Measurements from ENCODE around the gene TFF1. TPM values are rescaled to one million over a fixed set of nuclear protein-coding genes. Genes with fewer than 3 reads are reported as not detected.
A peak's percentile ranks its signal among the peaks of the same experiment; 100 is the strongest.

The TFF1 gene
- polyA plus RNA-seq, 4 donors: 0.57 TPM; not detected in 3

GRCh38 chr21:42321231-42321630 lies 45.1 kb downstream of the TFF1 start:
- no peak for DNase-seq (ENCODE audit: low read depth in 4 of 4, low spot score in 2 of 4)

GRCh38 chr21:42320791-42321190 lies 45.5 kb downstream of the TFF1 start:
- no peak for DNase-seq (ENCODE audit: low read depth in 4 of 4, low spot score in 2 of 4)

- DNase-seq (ENCODE audit: low read depth in 4 of 4, low spot score in 2 of 4): no peak
Measured at GRCh38 chr21:42319851-42320572, 46.3 kb downstream of the TFF1 start.

GRCh38 chr21:42319376-42319775 lies 47.0 kb downstream of the TFF1 start:
- DNase-seq (ENCODE audit: low read depth in 4 of 4, low spot score in 2 of 4): no peak

- no peak for DNase-seq (ENCODE audit: low read depth in 4 of 4, low spot score in 2 of 4)
Measured at GRCh38 chr21:42317826-42318746, 48.2 kb downstream of the TFF1 start.

GRCh38 chr21:42317341-42317741 lies 49.0 kb downstream of the TFF1 start:
- DNase-seq (ENCODE audit: low read depth in 4 of 4, low spot score in 2 of 4): no peak

GRCh38 chr21:42316891-42317290 lies 49.4 kb downstream of the TFF1 start:
- no peak for DNase-seq (ENCODE audit: low read depth in 4 of 4, low spot score in 2 of 4)

GRCh38 chr21:42315296-42315891 lies 50.9 kb downstream of the TFF1 start, which contains the start of gene TFF3:
TFF3 (minus strand) TSS chr21:42315409; CDS start chr21:42315374, 35 bp downstream.
- peak in 2 of 4 donors; percentile 46 to 61 for DNase-seq (ENCODE audit: low read depth in 4 of 4, low spot score in 2 of 4)

GRCh38 chr21:42314616-42315295 lies 51.6 kb downstream of the TFF1 start:
- DNase-seq (ENCODE audit: low read depth in 4 of 4, low spot score in 2 of 4): no peak

- DNase-seq (ENCODE audit: low read depth in 4 of 4, low spot score in 2 of 4): no peak
Measured at GRCh38 chr21:42313501-42313969, 52.8 kb downstream of the TFF1 start.

- DNase-seq (ENCODE audit: low read depth in 4 of 4, low spot score in 2 of 4): no peak
Measured at GRCh38 chr21:42312626-42313104, 53.7 kb downstream of the TFF1 start.

Other genes with a start within 250 kb of the TFF1 start
- 10 to 100 TPM in 1 of 4 donors, 1 to 10 TPM in 3; 9.0 to 10.2 (median 9.4) TPM for gene ABCG1, start 147.4 kb downstream of the TFF1 start, polyA plus RNA-seq (ENCODE audit: insufficient read length in 4 of 4)
- 1 to 10 TPM; 2.4 to 5.0 (median 4.2) TPM for gene TFF3, start 51.1 kb downstream of the TFF1 start, polyA plus RNA-seq (ENCODE audit: insufficient read length in 4 of 4)
- under 1 TPM in 1 of 4 donors, not detected in 3; 0.19 TPM for gene TFF2, start 15.5 kb downstream of the TFF1 start, polyA plus RNA-seq (ENCODE audit: insufficient read length in 4 of 4)
- gene TMPRSS3, start 29.5 kb upstream of the TFF1 start, polyA plus RNA-seq (ENCODE audit: insufficient read length in 4 of 4): 1 to 10 TPM; 1.6 to 3.1 (median 2.2) TPM
- gene UBASH3A, start 37.4 kb upstream of the TFF1 start, polyA plus RNA-seq (ENCODE audit: insufficient read length in 4 of 4): under 1 TPM in 2 of 4 donors, not detected in 2; 0.06 TPM
- 10 to 100 TPM; 10.5 to 15.5 (median 12.8) TPM for gene RSPH1, start 129.7 kb upstream of the TFF1 start, polyA plus RNA-seq (ENCODE audit: insufficient read length in 4 of 4)
- gene SLC37A1, start 147.3 kb upstream of the TFF1 start, polyA plus RNA-seq (ENCODE audit: insufficient read length in 4 of 4): 10 to 100 TPM in 2 of 4 donors, 1 to 10 TPM in 2; 7.1 to 10.5 (median 9.5) TPM